Hepatocyte (in vitro differentiated cells): ENCODE data around the gene FLG. TPM values are rescaled to one million over a fixed set of nuclear protein-coding genes. Genes with fewer than 3 reads are reported as not detected.
"Not testable (repeated sequence)": the region's sequence is repeated elsewhere in the genome, so short reads cannot be mapped to it uniquely, and the experiment has no call there.

Source experiments
- DNase-seq: peaks from one replicate; pipeline ENCODE4 v3.0.0-alpha.2; 2016; ENCODE audit warnings: low spot score
- H2AFZ ChIP-seq: fragments of 200-600 bp; sonication (generic); 2 replicates; pipeline ENCODE4 v1.6.0; 2016; ENCODE audit warnings: antibody characterized with exemption, mild to moderate bottlenecking
- H3K27ac ChIP-seq: fragments of 200-600 bp; sonication (generic); 2 replicates; pipeline ENCODE4 v1.5.1; 2016; ENCODE audit warnings: mild to moderate bottlenecking
- H3K27me3 ChIP-seq: fragments of 200-600 bp; sonication (generic); 2 replicates; pipeline ENCODE4 v1.6.1; 2016
- H3K36me3 ChIP-seq: fragments of 200-600 bp; sonication (generic); replicated peaks from 2 replicates; pipeline ENCODE4 v1.5.1; 2016; ENCODE audit warnings: low read depth; ENCODE audit not compliant: insufficient read depth
- H3K4me1 ChIP-seq: fragments of 200-600 bp; sonication (generic); 2 replicates; pipeline ENCODE4 v1.5.1; 2016; ENCODE audit warnings: mild to moderate bottlenecking, moderate library complexity; ENCODE audit not compliant: insufficient read depth
- H3K4me2 ChIP-seq: fragments of 200-600 bp; sonication (generic); 2 replicates; pipeline ENCODE4 v1.6.0; 2016
- H3K4me3 ChIP-seq: fragments of 200-600 bp; sonication (generic); 2 replicates; pipeline ENCODE4 v1.5.1; 2016; ENCODE audit warnings: mild to moderate bottlenecking
- H3K79me2 ChIP-seq: fragments of 200-600 bp; sonication (generic); 2 replicates; pipeline ENCODE4 v1.6.0; 2017; ENCODE audit warnings: mild to moderate bottlenecking
- H3K9me2 ChIP-seq: fragments of 200-600 bp; sonication (generic); replicated peaks from 2 replicates; pipeline ENCODE4 v1.6.0; 2017; ENCODE audit warnings: mild to moderate bottlenecking; ENCODE audit not compliant: insufficient read depth
- H3K9me3 ChIP-seq: fragments of 200-600 bp; sonication (generic); 2 replicates; pipeline ENCODE4 v1.5.1; 2016; ENCODE audit warnings: low read depth, mild to moderate bottlenecking
- H4K20me1 ChIP-seq: fragments of 200-600 bp; sonication (generic); 2 replicates; pipeline ENCODE4 v1.6.0; 2016; ENCODE audit warnings: mild to moderate bottlenecking; ENCODE audit not compliant: insufficient read depth, poor library complexity, severe bottlenecking
- EZH2 ChIP-seq: fragments of 200-600 bp; sonication (generic); IDR thresholded peaks from 2 replicates; pipeline ENCODE4 v1.6.1; 2016; ENCODE audit warnings: antibody characterized with exemption, mild to moderate bottlenecking, borderline replicate concordance
- EZH2phosphoT487 ChIP-seq: fragments of 200-600 bp; sonication (generic); IDR thresholded peaks from one replicate; pipeline ENCODE4 v1.6.1; 2018; ENCODE audit warnings: antibody characterized with exemption, mild to moderate bottlenecking, low read depth, moderate library complexity; ENCODE audit not compliant: unreplicated experiment, severe bottlenecking
- WGBS: methylation state at CpG from one replicate; pipeline ENCODE4 v1.1.6; 2016; ENCODE audit warnings: low lambda C conversion rate; ENCODE audit errors: missing lambda C conversion rate; 5-methylcytosine and 5-hydroxymethylcytosine counted together
- polyA plus RNA-seq: library from polyadenylated mRNA; unstranded; fragments of >200 nt; fragmentation: Nextera tagmentation; extraction: Ambion mirVana; gene quantifications from 2 replicates; pipeline ENCODE4 v1.2.1, GENCODE V29; 2016
- total RNA-seq: library from RNA; depleted of rRNA; stranded (reverse); fragments of >200 nt; gene quantifications from 2 replicates; pipeline ENCODE4 v1.2.3, GENCODE V29; 2014
- TF ChIP-seq, protein P1 (sequence below): fragments of 200-600 bp; sonication (generic); IDR thresholded peaks from 2 replicates; pipeline ENCODE4 v1.5.1; 2016; ENCODE audit warnings: antibody characterized with exemption, mild to moderate bottlenecking; ENCODE audit not compliant: poor library complexity

Gene FLG
- total and polyA plus RNA-seq, 2 experiments from 2014 or later = not detected

DNA sequence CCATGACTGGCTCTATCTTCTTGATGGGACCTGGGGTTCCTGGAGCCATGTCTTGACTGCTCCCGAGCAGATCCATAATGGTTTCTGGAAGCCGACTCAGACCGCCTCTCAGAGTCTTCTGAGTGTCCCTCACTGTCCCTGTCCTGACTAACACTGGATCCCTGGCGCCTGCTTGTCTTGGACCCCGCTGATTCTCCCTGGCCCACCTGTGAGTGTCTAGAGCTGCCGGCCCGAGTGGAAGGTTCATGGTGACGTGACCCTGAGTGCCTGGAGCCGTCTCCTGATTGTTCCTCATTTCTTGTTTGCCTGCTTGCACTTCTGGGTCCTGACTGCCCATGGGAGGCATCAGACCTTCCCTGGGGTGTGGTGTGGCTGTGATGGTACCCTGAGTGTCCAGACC is 15.1 kb downstream of the FLG start:
- Histone ChIP-seq H3K9me2 (no peaks in the 10 kb centered on the region), H3K27ac (no peak overlapping the region), H2AFZ (no peak overlapping the region), H3K36me3 (no peaks in the 10 kb centered on the region), H3K27me3 (no peaks in the 10 kb centered on the region), H3K9me3 (no peaks in the 10 kb centered on the region), H3K79me2 (no peaks in the 10 kb centered on the region), H3K4me2 (no peak overlapping the region), H4K20me1 (no peaks in the 10 kb centered on the region), H3K4me1 (no peaks in the 10 kb centered on the region), H3K4me3 (no peak overlapping the region)
- DNase-seq = no peak
- no peak for TF ChIP-seq EZH2
- TF ChIP-seq, protein P1, sequence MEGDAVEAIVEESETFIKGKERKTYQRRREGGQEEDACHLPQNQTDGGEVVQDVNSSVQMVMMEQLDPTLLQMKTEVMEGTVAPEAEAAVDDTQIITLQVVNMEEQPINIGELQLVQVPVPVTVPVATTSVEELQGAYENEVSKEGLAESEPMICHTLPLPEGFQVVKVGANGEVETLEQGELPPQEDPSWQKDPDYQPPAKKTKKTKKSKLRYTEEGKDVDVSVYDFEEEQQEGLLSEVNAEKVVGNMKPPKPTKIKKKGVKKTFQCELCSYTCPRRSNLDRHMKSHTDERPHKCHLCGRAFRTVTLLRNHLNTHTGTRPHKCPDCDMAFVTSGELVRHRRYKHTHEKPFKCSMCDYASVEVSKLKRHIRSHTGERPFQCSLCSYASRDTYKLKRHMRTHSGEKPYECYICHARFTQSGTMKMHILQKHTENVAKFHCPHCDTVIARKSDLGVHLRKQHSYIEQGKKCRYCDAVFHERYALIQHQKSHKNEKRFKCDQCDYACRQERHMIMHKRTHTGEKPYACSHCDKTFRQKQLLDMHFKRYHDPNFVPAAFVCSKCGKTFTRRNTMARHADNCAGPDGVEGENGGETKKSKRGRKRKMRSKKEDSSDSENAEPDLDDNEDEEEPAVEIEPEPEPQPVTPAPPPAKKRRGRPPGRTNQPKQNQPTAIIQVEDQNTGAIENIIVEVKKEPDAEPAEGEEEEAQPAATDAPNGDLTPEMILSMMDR = no peak
- no peak for TF ChIP-seq EZH2phosphoT487
- 92% methylated on average over 9 of the region's 9 CpGs for WGBS

DNA sequence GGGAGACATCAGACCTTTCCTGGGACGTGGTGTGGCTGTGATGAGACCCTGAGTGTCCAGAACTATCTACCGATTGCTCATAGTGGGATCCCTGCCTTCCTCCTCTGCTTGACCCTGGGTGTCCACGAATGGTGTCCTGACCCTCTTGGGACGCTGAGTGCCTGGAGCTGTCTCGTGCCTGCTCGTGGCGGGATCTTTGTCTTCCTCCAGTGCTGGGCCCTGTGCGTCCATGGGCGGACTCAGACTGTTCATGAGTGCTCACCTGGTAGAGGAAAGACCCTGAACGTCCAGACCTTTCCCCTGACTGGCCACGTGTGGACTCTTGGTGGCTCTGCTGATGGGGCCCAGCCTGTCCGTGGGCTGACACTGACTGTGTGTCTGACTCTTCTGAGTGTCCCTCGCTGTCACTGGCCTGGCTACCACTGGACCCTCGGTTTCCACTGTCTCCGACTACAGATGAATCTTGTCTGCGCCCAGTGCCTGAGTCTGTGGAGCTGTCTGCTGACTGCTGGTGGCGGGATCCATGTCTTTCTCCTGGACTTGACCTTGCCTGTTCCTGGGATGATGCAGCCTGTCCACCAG is 15.6 kb downstream of the FLG start:
- not testable (repeated sequence) for H3K9me3 ChIP-seq

DNA sequence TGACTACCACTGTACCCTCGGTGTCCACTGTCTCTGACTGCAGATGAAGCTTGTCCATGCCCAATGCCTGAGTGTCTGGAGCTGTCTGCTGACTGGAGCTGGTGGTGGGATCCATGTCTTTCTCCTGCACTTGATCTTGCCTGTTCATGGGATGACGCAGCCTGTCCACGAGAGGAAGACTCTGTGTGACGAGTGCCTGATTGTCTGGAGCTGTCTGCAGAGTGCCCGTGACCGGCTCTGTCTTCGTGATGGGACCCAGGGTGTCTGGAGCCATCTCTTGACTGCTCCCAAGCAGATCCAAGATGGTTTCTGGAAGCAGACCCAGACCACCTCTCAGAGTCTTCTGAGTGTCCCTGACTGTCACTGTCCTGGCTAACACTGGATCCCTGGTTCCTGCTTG is 16.3 kb downstream of the FLG start:
- 68% methylated on average over 7 of the region's 7 CpGs for WGBS
- H3K9me2 ChIP-seq, H3K27ac ChIP-seq, H3K4me1 ChIP-seq, DNase-seq, H3K4me3 ChIP-seq, H4K20me1 ChIP-seq, H3K79me2 ChIP-seq, H2AFZ ChIP-seq, H3K4me2 ChIP-seq, H3K27me3 ChIP-seq, H3K9me3 ChIP-seq, H3K36me3 ChIP-seq: not testable (repeated sequence)

More for the DNA sequence above, 15.6 kb downstream of the FLG start:
- 79% methylated on average over 17 of the region's 17 CpGs for WGBS
- H3K27me3 ChIP-seq, H3K9me2 ChIP-seq, H2AFZ ChIP-seq, H3K79me2 ChIP-seq, H3K4me2 ChIP-seq, H4K20me1 ChIP-seq, H3K27ac ChIP-seq, H3K4me3 ChIP-seq, H3K4me1 ChIP-seq, DNase-seq, H3K36me3 ChIP-seq: not testable (repeated sequence)

DNA sequence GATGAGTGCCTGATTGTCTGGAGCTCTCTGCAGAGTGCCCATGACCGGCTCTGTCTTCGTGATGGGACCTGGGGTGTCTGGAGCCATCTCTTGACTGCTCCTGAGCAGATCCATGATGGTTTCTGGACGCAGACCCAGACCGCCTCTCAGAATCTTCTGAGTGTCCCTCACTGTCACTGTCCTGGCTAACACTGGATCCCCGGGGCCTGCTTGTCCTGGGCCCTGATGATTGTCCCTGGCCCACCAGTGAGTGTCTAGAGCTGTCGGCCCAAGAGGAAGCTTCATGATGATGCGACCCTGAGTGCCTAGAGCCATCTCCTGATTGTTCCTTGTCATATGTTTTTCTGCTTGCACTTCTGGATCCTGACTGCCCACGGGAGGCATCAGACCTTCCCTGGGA is 17.1 kb downstream of the FLG start:
- DNase-seq, H3K27ac ChIP-seq, H3K27me3 ChIP-seq, H3K9me2 ChIP-seq, H3K79me2 ChIP-seq, H3K4me1 ChIP-seq, H3K36me3 ChIP-seq, H2AFZ ChIP-seq, H3K9me3 ChIP-seq, H4K20me1 ChIP-seq, H3K4me2 ChIP-seq, H3K4me3 ChIP-seq: not testable (repeated sequence)
- WGBS = 78% methylated on average over 8 of the region's 8 CpGs

DNA sequence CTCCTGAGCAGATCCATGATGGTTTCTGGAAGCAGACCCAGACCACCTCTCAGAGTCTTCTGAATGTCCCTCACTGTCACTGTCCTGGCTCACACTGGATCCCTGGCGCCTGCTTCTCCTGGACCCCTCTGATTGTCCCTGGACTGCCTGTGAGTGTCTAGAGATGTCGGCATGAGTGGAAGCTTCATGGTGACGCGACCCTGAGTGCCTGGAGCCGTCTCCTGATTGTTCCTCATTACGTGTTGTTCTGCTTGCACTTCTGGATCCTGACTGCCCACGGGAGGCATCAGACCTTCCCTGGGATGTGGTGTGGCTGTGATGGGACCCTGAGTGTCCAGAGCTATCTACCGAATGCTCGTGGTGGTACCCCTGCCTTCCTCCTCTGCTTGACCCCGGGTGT is 18.9 kb downstream of the FLG start:
- DNase-seq, H3K9me3 ChIP-seq: not testable (repeated sequence)
- WGBS = 80% methylated on average over 10 of the region's 10 CpGs

DNA sequence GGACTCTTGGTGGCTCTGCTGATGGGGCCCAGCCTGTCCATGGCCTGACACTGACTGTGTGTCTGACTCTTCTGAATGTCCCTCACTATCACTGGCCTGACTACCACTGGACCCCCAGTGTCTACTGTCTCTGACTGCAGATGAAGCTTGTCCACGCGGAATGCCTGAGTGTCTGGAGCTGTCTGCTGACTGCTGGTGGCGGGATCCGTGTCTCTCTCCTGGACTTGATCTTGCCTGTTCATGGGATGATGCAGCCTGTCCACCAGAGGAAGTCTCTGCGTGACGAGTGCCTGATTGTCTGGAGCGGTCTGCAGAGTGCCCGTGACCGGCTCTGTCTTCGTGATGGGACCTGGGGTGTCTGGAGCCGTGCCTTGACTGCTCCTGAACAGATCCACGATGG is 20.3 kb downstream of the FLG start:
- H3K27ac ChIP-seq, H3K27me3 ChIP-seq, DNase-seq, H2AFZ ChIP-seq, H4K20me1 ChIP-seq, H3K79me2 ChIP-seq, H3K9me2 ChIP-seq, H3K36me3 ChIP-seq, H3K4me3 ChIP-seq, H3K4me1 ChIP-seq, H3K4me2 ChIP-seq, H3K9me3 ChIP-seq: not testable (repeated sequence)
- WGBS = 91% methylated on average over 12 of the region's 12 CpGs

More for the DNA sequence above, 18.9 kb downstream of the FLG start:
- H3K36me3 ChIP-seq, H3K4me2 ChIP-seq, H3K4me1 ChIP-seq, H3K79me2 ChIP-seq, H4K20me1 ChIP-seq, H3K4me3 ChIP-seq, H2AFZ ChIP-seq, H3K27me3 ChIP-seq, H3K27ac ChIP-seq, H3K9me2 ChIP-seq: not testable (repeated sequence)

DNA sequence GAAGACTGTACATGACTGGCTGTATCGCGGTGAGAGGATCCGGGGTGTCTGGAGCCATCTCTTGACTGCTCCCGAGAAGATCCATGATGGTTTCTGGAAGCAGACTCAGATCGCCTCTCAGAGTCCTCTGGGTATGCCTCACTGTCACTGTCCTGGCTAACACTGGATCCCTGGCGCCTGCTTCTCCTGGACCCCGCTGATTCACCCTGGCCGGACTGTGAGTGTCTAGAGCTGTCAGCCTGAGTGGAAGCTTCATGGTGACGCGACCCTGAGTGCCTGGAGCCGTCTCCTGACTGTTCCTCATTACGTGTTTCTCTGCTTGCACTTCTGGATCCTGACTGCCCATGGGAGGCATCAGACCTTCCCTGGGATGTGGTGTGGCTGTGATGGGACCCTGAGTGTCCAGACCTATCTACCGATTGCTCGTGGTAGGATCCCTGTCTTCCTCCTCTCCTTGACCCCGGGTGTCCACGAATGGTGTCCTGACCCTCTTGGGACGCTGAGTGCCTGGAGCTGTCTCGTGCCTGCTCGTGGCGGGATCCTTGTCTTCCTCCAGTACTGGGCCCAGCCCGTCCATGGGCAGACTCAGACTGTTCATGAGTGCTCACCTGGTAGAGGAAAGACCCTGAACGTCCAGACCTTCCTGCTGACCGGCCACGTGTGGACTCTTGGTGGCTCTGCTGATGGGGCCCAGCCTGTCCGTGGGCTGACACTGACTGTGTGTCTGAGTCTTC is 21.7 kb downstream of the FLG start:
- H3K27me3 ChIP-seq, H3K9me2 ChIP-seq, H3K27ac ChIP-seq, DNase-seq, H3K79me2 ChIP-seq, H3K4me3 ChIP-seq, H2AFZ ChIP-seq, H3K9me3 ChIP-seq, H4K20me1 ChIP-seq, H3K4me1 ChIP-seq, H3K4me2 ChIP-seq, H3K36me3 ChIP-seq: not testable (repeated sequence)
- 82% methylated on average over 21 of the region's 25 CpGs for WGBS

DNA sequence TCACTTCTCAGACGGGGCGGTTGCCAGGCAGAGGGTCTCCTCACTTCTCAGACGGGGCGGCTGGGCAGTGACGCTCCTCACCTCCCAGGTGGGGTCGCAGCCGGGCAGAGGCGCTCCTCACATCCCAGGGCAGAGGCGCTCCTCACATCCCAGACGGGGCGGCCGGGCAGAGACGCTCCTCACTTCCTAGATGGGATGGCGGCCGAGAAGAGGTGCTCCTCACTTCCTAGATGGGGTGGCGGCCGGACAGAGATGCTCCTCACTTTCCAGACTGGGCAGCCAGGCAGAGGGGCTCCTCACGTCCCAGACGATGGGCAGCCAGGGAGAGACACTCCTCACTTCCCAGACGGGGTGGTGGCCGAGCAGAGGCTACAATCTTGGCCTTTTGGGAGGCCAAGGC is 68.6 kb downstream of the FLG start:
- H3K27me3 ChIP-seq, H2AFZ ChIP-seq, H3K9me3 ChIP-seq, H3K4me1 ChIP-seq, H3K9me2 ChIP-seq, H3K4me3 ChIP-seq, H3K27ac ChIP-seq, H3K79me2 ChIP-seq, H3K36me3 ChIP-seq, DNase-seq, H3K4me2 ChIP-seq, H4K20me1 ChIP-seq: not testable (repeated sequence)
- WGBS = 78% methylated on average over 7 of the region's 21 CpGs
